ENCODE results near the gene NCOA1.
"Not testable (repeated sequence)": the region's sequence is repeated elsewhere in the genome, so short reads cannot be mapped to it uniquely, and the experiment has no call there.

The NCOA1 gene

GRCh38 chr2:24480245-24480644 lies 10.8 kb upstream of the NCOA1 start:
- no peaks in the 10 kb centered on the region for H3K4me1 ChIP-seq (ENCODE audit: insufficient read depth, low read length)
- no peak overlapping the region for H3K9ac ChIP-seq (ENCODE audit: low read length)
- no peaks in the 10 kb centered on the region for H3K36me3 ChIP-seq (ENCODE audit: insufficient read depth, low read length)
- H3K4me3 ChIP-seq (ENCODE audit: low read depth in 1 of 2, low read length in 2 of 2) = no peak overlapping the region
- H3K9me3 ChIP-seq (ENCODE audit: low read length) = no peaks in the 10 kb centered on the region
- H3K27me3 ChIP-seq (ENCODE audit: control insufficient read depth in 1 of 2, insufficient read depth in 2 of 2, low read length in 2 of 2) = no peaks in the 10 kb centered on the region
- H3K27ac ChIP-seq (ENCODE audit: low read depth, low read length) = no peak overlapping the region

- no peaks in the 10 kb centered on the region for H3K27me3 ChIP-seq (ENCODE audit: control insufficient read depth in 1 of 2, insufficient read depth in 2 of 2, low read length in 2 of 2)
- H3K27ac ChIP-seq (ENCODE audit: low read depth, low read length) = no peak overlapping the region
- H3K36me3 ChIP-seq (ENCODE audit: insufficient read depth, low read length) = no peaks in the 10 kb centered on the region
- no peak overlapping the region for H3K4me3 ChIP-seq (ENCODE audit: low read depth in 1 of 2, low read length in 2 of 2)
- H3K4me1 ChIP-seq (ENCODE audit: insufficient read depth, low read length) = no peaks in the 10 kb centered on the region
- no peaks in the 10 kb centered on the region for H3K9me3 ChIP-seq (ENCODE audit: low read length)
- H3K9ac ChIP-seq (ENCODE audit: low read length) = no peak overlapping the region
Measured at GRCh38 chr2:24482251-24482971, 8.6 kb upstream of the NCOA1 start.

GRCh38 chr2:24482972-24483300 lies 8.1 kb upstream of the NCOA1 start:
- Histone ChIP-seq H3K36me3 (ENCODE audit: insufficient read depth, low read length) (no peaks in the 10 kb centered on the region), H3K27ac (ENCODE audit: low read depth, low read length) (no peak overlapping the region), H3K4me1 (ENCODE audit: insufficient read depth, low read length) (no peaks in the 10 kb centered on the region), H3K9ac (ENCODE audit: low read length) (no peak overlapping the region), H3K9me3 (ENCODE audit: low read length) (no peaks in the 10 kb centered on the region), H3K4me3 (ENCODE audit: low read depth in 1 of 2, low read length in 2 of 2) (no peak overlapping the region), H3K27me3 (ENCODE audit: control insufficient read depth in 1 of 2, insufficient read depth in 2 of 2, low read length in 2 of 2) (no peaks in the 10 kb centered on the region)

GRCh38 chr2:24484677-24485076 lies 6.4 kb upstream of the NCOA1 start:
- H3K4me3 ChIP-seq (ENCODE audit: low read depth in 1 of 2, low read length in 2 of 2); H3K27me3 ChIP-seq (ENCODE audit: control insufficient read depth in 1 of 2, insufficient read depth in 2 of 2, low read length in 2 of 2); H3K27ac ChIP-seq (ENCODE audit: low read depth, low read length); H3K36me3 ChIP-seq (ENCODE audit: insufficient read depth, low read length); H3K9ac ChIP-seq (ENCODE audit: low read length); H3K9me3 ChIP-seq (ENCODE audit: low read length); H3K4me1 ChIP-seq (ENCODE audit: insufficient read depth, low read length): not testable (repeated sequence)

- Histone ChIP-seq H3K9ac (ENCODE audit: low read length) (no peak overlapping the region), H3K27me3 (ENCODE audit: control insufficient read depth in 1 of 2, insufficient read depth in 2 of 2, low read length in 2 of 2) (no peaks in the 10 kb centered on the region), H3K4me3 (ENCODE audit: low read depth in 1 of 2, low read length in 2 of 2) (no peak overlapping the region), H3K9me3 (ENCODE audit: low read length) (no peaks in the 10 kb centered on the region), H3K4me1 (ENCODE audit: insufficient read depth, low read length) (peaks cover 6% of the 10 kb centered on the region), H3K27ac (ENCODE audit: low read depth, low read length) (no peak overlapping the region), H3K36me3 (ENCODE audit: insufficient read depth, low read length) (no peaks in the 10 kb centered on the region)
Measured at GRCh38 chr2:24485197-24485596, 5.9 kb upstream of the NCOA1 start.

- Histone ChIP-seq H3K27me3 (ENCODE audit: control insufficient read depth in 1 of 2, insufficient read depth in 2 of 2, low read length in 2 of 2) (no peaks in the 10 kb centered on the region), H3K27ac (ENCODE audit: low read depth, low read length) (no peak overlapping the region), H3K9ac (ENCODE audit: low read length) (no peak overlapping the region), H3K36me3 (ENCODE audit: insufficient read depth, low read length) (no peaks in the 10 kb centered on the region), H3K9me3 (ENCODE audit: low read length) (no peaks in the 10 kb centered on the region), H3K4me3 (ENCODE audit: low read depth in 1 of 2, low read length in 2 of 2) (no peak overlapping the region), H3K4me1 (ENCODE audit: insufficient read depth, low read length) (peaks cover 9% of the 10 kb centered on the region)
Measured at GRCh38 chr2:24486636-24487205, 4.3 kb upstream of the NCOA1 start.

- peak overlapping the region in 1 of 2 donors; percentile 49 for H3K4me3 ChIP-seq (ENCODE audit: low read depth in 1 of 2, low read length in 2 of 2)
- no peaks in the 10 kb centered on the region for H3K27me3 ChIP-seq (ENCODE audit: control insufficient read depth in 1 of 2, insufficient read depth in 2 of 2, low read length in 2 of 2)
- H3K9ac ChIP-seq (ENCODE audit: low read length) = peak overlapping the region; percentile 58
- H3K36me3 ChIP-seq (ENCODE audit: insufficient read depth, low read length) = no peaks in the 10 kb centered on the region
- peak overlapping the region; percentile 86 for H3K27ac ChIP-seq (ENCODE audit: low read depth, low read length)
- no peaks in the 10 kb centered on the region for H3K9me3 ChIP-seq (ENCODE audit: low read length)
- peaks cover 23% of the 10 kb centered on the region for H3K4me1 ChIP-seq (ENCODE audit: insufficient read depth, low read length)
Measured at GRCh38 chr2:24489465-24490180, 1.4 kb upstream of the NCOA1 start.

GRCh38 chr2:24490181-24490689 lies 819 bp upstream of the NCOA1 start:
- H3K9me3 ChIP-seq (ENCODE audit: low read length) = no peaks in the 10 kb centered on the region
- peak overlapping the region; percentile 86 for H3K27ac ChIP-seq (ENCODE audit: low read depth, low read length)
- H3K4me3 ChIP-seq (ENCODE audit: low read depth in 1 of 2, low read length in 2 of 2) = peak overlapping the region; percentile 43 to 49
- no peaks in the 10 kb centered on the region for H3K36me3 ChIP-seq (ENCODE audit: insufficient read depth, low read length)
- peak overlapping the region; percentile 58 for H3K9ac ChIP-seq (ENCODE audit: low read length)
- peaks cover 24% of the 10 kb centered on the region for H3K4me1 ChIP-seq (ENCODE audit: insufficient read depth, low read length)
- no peaks in the 10 kb centered on the region for H3K27me3 ChIP-seq (ENCODE audit: control insufficient read depth in 1 of 2, insufficient read depth in 2 of 2, low read length in 2 of 2)

- no peaks in the 10 kb centered on the region for H3K36me3 ChIP-seq (ENCODE audit: insufficient read depth, low read length)
Measured at GRCh38 chr2:24491542-24492420, 727 bp downstream of the NCOA1 start.

GRCh38 chr2:24492421-24493279 lies 1.6 kb downstream of the NCOA1 start:
- peaks cover 31% of the 10 kb centered on the region for H3K4me1 ChIP-seq (ENCODE audit: insufficient read depth, low read length)
- no peaks in the 10 kb centered on the region for H3K36me3 ChIP-seq (ENCODE audit: insufficient read depth, low read length)
- H3K9me3 ChIP-seq (ENCODE audit: low read length) = no peaks in the 10 kb centered on the region
- peak overlapping the region; percentile 76 for H3K27ac ChIP-seq (ENCODE audit: low read depth, low read length)
- H3K4me3 ChIP-seq (ENCODE audit: low read depth in 1 of 2, low read length in 2 of 2) = peak overlapping the region; percentile 75 to 89
- H3K9ac ChIP-seq (ENCODE audit: low read length) = peak overlapping the region; percentile 86
- H3K27me3 ChIP-seq (ENCODE audit: control insufficient read depth in 1 of 2, insufficient read depth in 2 of 2, low read length in 2 of 2) = no peaks in the 10 kb centered on the region

More at GRCh38 chr2:24491542-24492420, 727 bp downstream of the NCOA1 start:
- Histone ChIP-seq H3K9ac (ENCODE audit: low read length) (peak overlapping the region; percentile 86), H3K27me3 (ENCODE audit: control insufficient read depth in 1 of 2, insufficient read depth in 2 of 2, low read length in 2 of 2) (no peaks in the 10 kb centered on the region), H3K4me1 (ENCODE audit: insufficient read depth, low read length) (peaks cover 26% of the 10 kb centered on the region), H3K9me3 (ENCODE audit: low read length) (no peaks in the 10 kb centered on the region), H3K4me3 (ENCODE audit: low read depth in 1 of 2, low read length in 2 of 2) (peak overlapping the region; percentile 75 to 89), H3K27ac (ENCODE audit: low read depth, low read length) (peak overlapping the region; percentile 76)

All from muscle layer of colon (tissue), 2 donors.